ENCODE results near the gene RCOR2. TPM values are rescaled to one million over a fixed set of nuclear protein-coding genes. Genes with fewer than 3 reads are reported as not detected.

Gene RCOR2
- total RNA-seq, 1 experiment from 2014 or later = 1.8 TPM

- Mint-ChIP-seq H3K27ac (ENCODE audit: unreplicated experiment) (no peak overlapping the region), H3K27me3 (ENCODE audit: insufficient read depth, unreplicated experiment) (no peaks in the 10 kb centered on the region), H3K9me3 (ENCODE audit: unreplicated experiment) (no peaks in the 10 kb centered on the region), H3K36me3 (ENCODE audit: insufficient read depth, unreplicated experiment) (peaks cover 30% of the 10 kb centered on the region), H3K4me3 (ENCODE audit: unreplicated experiment) (no peak overlapping the region), H3K4me1 (ENCODE audit: low read depth, unreplicated experiment) (peaks cover 15% of the 10 kb centered on the region)
- no TSS peak for BruUV-seq (replicated peaks)
- ChIA-PET POLR2A (no interaction called here), CTCF (interaction anchor here (0.5 to 1.2 kb wide), 2 partner anchors 46 to 409 kb away, joined by 3 to 8 read pairs; partner anchors contain the start of gene GPR137)
- Histone ChIP-seq H3K9me3 (no peaks in the 10 kb centered on the region), H3K4me3 (ENCODE audit: low read depth, low read length) (no peak overlapping the region), H3K27me3 (replicated peaks; ENCODE audit: control insufficient read depth, insufficient read depth, low read length) (no peaks in the 10 kb centered on the region), H3K4me1 (peaks cover 8% of the 10 kb centered on the region), H3K36me3 (ENCODE audit: control insufficient read depth, insufficient read depth, low read length) (no peaks in the 10 kb centered on the region)
- no peak for TF ChIP-seq CTCF (IDR thresholded peaks at IDR 0.05; ENCODE audit: insufficient read depth in 1 of 2, low read depth in 1 of 2, low read length in 1 of 2, severe bottlenecking in 1 of 2, unreplicated experiment in 1 of 2)
- intact Hi-C loops (cut with micrococcal nuclease; ENCODE audit: unreplicated experiment) = no loop called here
- no peak for DNase-seq
These were observed 40.3 kb downstream of the RCOR2 start for GRCh38 chr11:63876616-63877015.

GRCh38 chr11:63875506-63876065 is 41.4 kb downstream of the RCOR2 start:
- no TSS peak for BruUV-seq (replicated peaks)
- no peak overlapping the region for H3K4me3 ChIP-seq (ENCODE audit: low read depth, low read length)
- POLR2A ChIA-PET = no interaction called here
- no peaks in the 10 kb centered on the region for H3K36me3 ChIP-seq (ENCODE audit: control insufficient read depth, insufficient read depth, low read length)
- peaks cover 8% of the 10 kb centered on the region for H3K4me1 ChIP-seq
- intact Hi-C loops (cut with micrococcal nuclease; ENCODE audit: unreplicated experiment) = no loop called here
- H3K36me3 Mint-ChIP-seq (ENCODE audit: insufficient read depth, unreplicated experiment) = peaks cover 32% of the 10 kb centered on the region
- H3K4me1 Mint-ChIP-seq (ENCODE audit: low read depth, unreplicated experiment) = peaks cover 23% of the 10 kb centered on the region
- no peaks in the 10 kb centered on the region for H3K27me3 Mint-ChIP-seq (ENCODE audit: insufficient read depth, unreplicated experiment)
- no peak overlapping the region for H3K4me3 Mint-ChIP-seq (ENCODE audit: unreplicated experiment)
- H3K9me3 ChIP-seq = no peaks in the 10 kb centered on the region
- CTCF ChIA-PET = interaction anchor here (1.2 kb wide), 1 partner anchor 45 kb away, joined by 3 read pairs; no protein-coding TSS in a partner anchor
- no peak overlapping the region for H3K27ac Mint-ChIP-seq (ENCODE audit: unreplicated experiment)
- TF ChIP-seq CTCF (IDR thresholded peaks at IDR 0.05; ENCODE audit: insufficient read depth in 1 of 2, low read depth in 1 of 2, low read length in 1 of 2, severe bottlenecking in 1 of 2, unreplicated experiment in 1 of 2) = no peak
- no peaks in the 10 kb centered on the region for H3K27me3 ChIP-seq (replicated peaks; ENCODE audit: control insufficient read depth, insufficient read depth, low read length)
- no peaks in the 10 kb centered on the region for H3K9me3 Mint-ChIP-seq (ENCODE audit: unreplicated experiment)
- DNase-seq = no peak

DNA sequence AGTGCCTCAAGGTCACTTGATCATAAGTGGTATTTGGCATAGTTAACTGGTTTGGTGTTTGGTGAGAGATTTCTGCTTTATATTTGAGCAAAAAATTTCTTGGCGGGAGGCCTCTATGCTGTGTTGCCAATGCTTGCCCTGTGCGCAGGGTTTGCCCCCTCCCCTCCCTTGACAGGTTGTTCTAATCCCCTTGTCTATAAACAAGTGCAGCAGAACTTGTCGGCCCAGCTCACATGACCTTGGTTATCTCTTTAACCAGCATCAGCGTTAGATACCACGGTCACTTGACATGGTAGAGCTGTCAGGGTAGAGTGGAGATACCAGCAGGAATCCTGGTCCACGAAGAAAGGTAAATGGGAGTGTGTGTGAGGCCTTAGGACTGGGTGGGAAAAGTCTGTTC is 42.5 kb downstream of the RCOR2 start:
- ChIA-PET POLR2A (interaction anchor here (0.5 to 0.6 kb wide), 2 partner anchors 43 to 60 kb away, joined by 3 read pairs; no protein-coding TSS in a partner anchor), CTCF (interaction anchor here (1.0 kb wide), 1 partner anchor 29 kb away, joined by 3 read pairs; no protein-coding TSS in a partner anchor)
- BruUV-seq (replicated peaks) = no TSS peak
- Mint-ChIP-seq H3K27me3 (ENCODE audit: insufficient read depth, unreplicated experiment) (no peaks in the 10 kb centered on the region), H3K9me3 (ENCODE audit: unreplicated experiment) (no peaks in the 10 kb centered on the region), H3K4me1 (ENCODE audit: low read depth, unreplicated experiment) (peaks cover 25% of the 10 kb centered on the region), H3K27ac (ENCODE audit: unreplicated experiment) (no peak overlapping the region), H3K36me3 (ENCODE audit: insufficient read depth, unreplicated experiment) (peaks cover 26% of the 10 kb centered on the region), H3K4me3 (ENCODE audit: unreplicated experiment) (no peak overlapping the region)
- H3K4me3 ChIP-seq (ENCODE audit: low read depth, low read length) = no peak overlapping the region
- H3K4me1 ChIP-seq = peaks cover 8% of the 10 kb centered on the region
- TF ChIP-seq CTCF (IDR thresholded peaks at IDR 0.05; ENCODE audit: insufficient read depth in 1 of 2, low read depth in 1 of 2, low read length in 1 of 2, severe bottlenecking in 1 of 2, unreplicated experiment in 1 of 2) = no peak
- H3K9me3 ChIP-seq = no peaks in the 10 kb centered on the region
- DNase-seq = peak in 1 of 2 experiments; percentile 17
- intact Hi-C loops (cut with micrococcal nuclease; ENCODE audit: unreplicated experiment) = no loop called here
- no peaks in the 10 kb centered on the region for H3K36me3 ChIP-seq (ENCODE audit: control insufficient read depth, insufficient read depth, low read length)
- H3K27me3 ChIP-seq (replicated peaks; ENCODE audit: control insufficient read depth, insufficient read depth, low read length) = no peaks in the 10 kb centered on the region

All from Caco-2 (cell line).